ENCODE results near the gene UHMK1. TPM values are rescaled to one million over a fixed set of nuclear protein-coding genes. Genes with fewer than 3 reads are reported as not detected.
A peak's percentile ranks its signal among the peaks of the same experiment; 100 is the strongest.
"Not testable (repeated sequence)": the region's sequence is repeated elsewhere in the genome, so short reads cannot be mapped to it uniquely, and the experiment has no call there.

The UHMK1 gene
- total RNA-seq, 2 donors from 2014 or later: 27.5 to 36.2 TPM

- DNase-seq (ENCODE audit: low spot score): no peak
Observed at GRCh38 chr1:162560303-162561036, 62.9 kb downstream of the UHMK1 start.

GRCh38 chr1:162561037-162561615 is 63.5 kb downstream of the UHMK1 start:
- intact Hi-C loops (cut with DNase I): no loop called here
- DNase-seq (ENCODE audit: low spot score): peak; percentile 100

More at GRCh38 chr1:162560303-162561036, 62.9 kb downstream of the UHMK1 start:
- intact Hi-C loops (cut with DNase I): no loop called here

GRCh38 chr1:162561616-162562469 is 64.2 kb downstream of the UHMK1 start, which contains the start of gene UAP1:
TSS of gene UAP1 (plus strand) at chr1:162561722. CDS start at chr1:162566069, 4,347 bp downstream.
- intact Hi-C loops (cut with DNase I): no loop called here
- DNase-seq (ENCODE audit: low spot score): no peak

- no peak for DNase-seq (ENCODE audit: low spot score)
- intact Hi-C loops (cut with DNase I): no loop called here
Observed at GRCh38 chr1:162562470-162562828, 64.8 kb downstream of the UHMK1 start.

GRCh38 chr1:162564762-162565218 is 67.2 kb downstream of the UHMK1 start:
- intact Hi-C loops (cut with DNase I): no loop called here
- DNase-seq (ENCODE audit: low spot score): no peak

GRCh38 chr1:162565460-162565859 is 67.8 kb downstream of the UHMK1 start:
- intact Hi-C loops (cut with DNase I): no loop called here
- no peak for DNase-seq (ENCODE audit: low spot score)

- intact Hi-C loops (cut with DNase I): no loop called here
- no peak for DNase-seq (ENCODE audit: low spot score)
Observed at GRCh38 chr1:162566870-162567269, 69.3 kb downstream of the UHMK1 start.

GRCh38 chr1:162568802-162569201 is 71.2 kb downstream of the UHMK1 start:
- intact Hi-C loops (cut with DNase I): no loop called here

GRCh38 chr1:162570718-162571117 is 73.1 kb downstream of the UHMK1 start:
- DNase-seq (ENCODE audit: low spot score): no peak
- intact Hi-C loops (cut with DNase I): no loop called here

More at GRCh38 chr1:162568802-162569201, 71.2 kb downstream of the UHMK1 start:
- DNase-seq (ENCODE audit: low spot score): no peak

- DNase-seq (ENCODE audit: low spot score); intact Hi-C loops (cut with DNase I): not testable (repeated sequence)
Observed at GRCh38 chr1:162571121-162571520, 73.5 kb downstream of the UHMK1 start.

- no peak for DNase-seq (ENCODE audit: low spot score)
- intact Hi-C loops (cut with DNase I): no loop called here
Observed at GRCh38 chr1:162571696-162572095, 74.1 kb downstream of the UHMK1 start.

- intact Hi-C loops (cut with DNase I): no loop called here
- no peak for DNase-seq (ENCODE audit: low spot score)
Observed at GRCh38 chr1:162573136-162573535, 75.5 kb downstream of the UHMK1 start.

- no peak for DNase-seq (ENCODE audit: low spot score)
Observed at GRCh38 chr1:162578071-162578700, 80.6 kb downstream of the UHMK1 start.

GRCh38 chr1:162578936-162579335 is 81.3 kb downstream of the UHMK1 start:
- no peak for DNase-seq (ENCODE audit: low spot score)
- intact Hi-C loops (cut with DNase I): no loop called here

More at GRCh38 chr1:162578071-162578700, 80.6 kb downstream of the UHMK1 start:
- intact Hi-C loops (cut with DNase I): no loop called here

Other genes with a start within 250 kb of the UHMK1 start
- gene SPATA46, start 121.0 kb upstream of the UHMK1 start, total RNA-seq: not detected
- 1 to 10 TPM; 5.7 to 9.1 TPM for gene C1orf226, start 116.1 kb upstream of the UHMK1 start, total RNA-seq
- under 1 TPM; 0.14 to 0.69 TPM for gene SH2D1B, start 85.7 kb upstream of the UHMK1 start, total RNA-seq
- 100 to 1,000 TPM; 106 to 115 TPM for gene UAP1, start 63.9 kb downstream of the UHMK1 start, total RNA-seq
- gene DDR2, start 134.6 kb downstream of the UHMK1 start, total RNA-seq: 100 to 1,000 TPM; 116 to 138 TPM